ENCODE data around the gene CRIP3. TPM values are rescaled to one million over a fixed set of nuclear protein-coding genes. Genes with fewer than 3 reads are reported as not detected.

Gene CRIP3
- total and polyA plus RNA-seq, 2 of the 8 experiments (the other 6 are each of a cell fraction or from before 2014, with no cell fraction given), result 34.0 to 46.3 TPM

DNA sequence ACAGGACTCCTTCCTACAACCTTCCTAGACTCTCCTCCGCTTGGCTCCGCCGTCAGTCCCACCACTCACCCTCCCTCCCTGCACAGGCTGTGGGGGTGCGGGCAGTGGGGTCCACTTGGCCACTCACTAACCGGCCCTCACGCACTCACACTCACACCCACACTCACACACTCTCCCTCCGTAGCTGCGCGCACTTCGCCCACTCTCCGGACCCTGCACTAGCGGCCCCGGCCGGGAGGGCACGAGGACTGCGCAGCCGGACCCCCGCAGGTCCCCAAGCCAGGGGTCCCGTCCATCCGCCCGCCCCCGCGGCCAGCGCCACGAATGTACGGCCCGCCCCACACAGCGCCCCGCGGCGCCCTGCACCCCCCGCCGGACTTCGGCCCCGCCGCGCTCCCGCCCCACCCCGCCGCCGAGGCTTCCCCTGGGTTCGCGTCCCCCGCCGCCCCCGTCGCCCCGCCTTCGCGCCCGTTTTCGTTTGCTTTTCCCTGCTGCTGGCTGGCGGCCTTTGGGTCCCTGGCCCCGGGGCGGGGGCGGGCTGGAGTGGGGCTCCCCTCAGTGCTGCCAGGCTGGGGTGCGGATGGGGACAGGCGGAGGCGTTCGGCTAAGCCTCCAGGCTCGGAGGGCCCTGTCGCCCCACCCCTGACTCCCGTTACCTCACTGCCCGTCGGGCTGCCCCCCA, 33.6 kb downstream of the CRIP3 start:
- H3K9ac ChIP-seq (replicated peaks in 1 of 4; ENCODE audit: extremely low read depth in 1 of 4, low read depth in 3 of 4, low read length in 3 of 4), result peak overlapping the region in 1 of 4 experiments; percentile 25; a peak in 1 of 7 replicates
- no peaks in the 10 kb centered on the region for H4K20me1 ChIP-seq (replicated peaks in 1 of 2; ENCODE audit: control insufficient read depth in 1 of 2, insufficient read depth in 2 of 2, low read length in 2 of 2)
- DNase-seq (ENCODE audit: low read depth in 1 of 2, low spot score in 2 of 2) (no peak), FAIRE-seq (no peak)
- H3K27ac ChIP-seq (ENCODE audit: low read depth, low read length), result no peak overlapping the region
- peak; percentile 35 for TF ChIP-seq EZH2 (IDR thresholded peaks at IDR 0.05; ENCODE audit: low read depth, low read length, severe bottlenecking)
- TF ChIP-seq SUZ12 (IDR thresholded peaks at IDR 0.05; ENCODE audit: low read length), result peak; percentile 62
- TF ChIP-seq FOSL1 (IDR thresholded peaks at IDR 0.05; ENCODE audit: insufficient read depth, low read depth, low read length), result no peak
- no peak for TF ChIP-seq YY1 (IDR thresholded peaks at IDR 0.05; ENCODE audit: low read depth, low read length)
- no peak for TF ChIP-seq CEBPB (IDR thresholded peaks at IDR 0.05; ENCODE audit: low read depth, low read length)
- TF ChIP-seq KDM4A (IDR thresholded peaks at IDR 0.05; ENCODE audit: low read depth, low read length, severe bottlenecking), result peak; percentile 58
- no peak for TF ChIP-seq POLR2AphosphoS5 (IDR thresholded peaks at IDR 0.05; ENCODE audit: low read depth, low read length)
- TF ChIP-seq NRF1 (IDR thresholded peaks at IDR 0.05; ENCODE audit: low read depth, low read length), result no peak
- peak; percentile 77 for TF ChIP-seq ASH2L (IDR thresholded peaks at IDR 0.05; ENCODE audit: low read length)
- no peak for TF ChIP-seq SRF (IDR thresholded peaks at IDR 0.05; ENCODE audit: low read depth, low read length)
- peak overlapping the region; percentile 65; the same call in 1 of the 2 replicates for H2AFZ ChIP-seq (ENCODE audit: low read length)
- no peak overlapping the region for H2BK120ac ChIP-seq (replicated peaks; ENCODE audit: low read depth, low read length)
- H3K4me2 ChIP-seq (ENCODE audit: insufficient read depth in 1 of 2, low read depth in 2 of 2, low read length in 2 of 2), result peak overlapping the region; percentile 71 to 88
- no peak overlapping the region for H2BK20ac ChIP-seq (ENCODE audit: low read length)
- no peaks in the 10 kb centered on the region for H3K9me3 ChIP-seq (ENCODE audit: insufficient read depth in 2 of 2, low read depth in 1 of 2, low read length in 1 of 2)
- ChIA-PET POLR2A (ENCODE audit: partially characterized antibody) (interaction anchor here (0.7 to 1.5 kb wide), 3 partner anchors 16 to 24 kb away, joined by 3 read pairs; no protein-coding TSS in a partner anchor), CTCF (ENCODE audit: partially characterized antibody) (interaction anchor here (1.4 to 3.2 kb wide), 4 partner anchors 11 to 60 kb away, joined by 3 to 16 read pairs (median 12); no protein-coding TSS in a partner anchor)
- no peak overlapping the region for H4K5ac ChIP-seq (ENCODE audit: insufficient read length, low read depth, low read length)
- H4K91ac ChIP-seq (replicated peaks; ENCODE audit: insufficient read length, low read length), result peak overlapping the region; percentile 34
- no peaks in the 10 kb centered on the region for H3K79me2 ChIP-seq (ENCODE audit: control insufficient read depth in 1 of 2, insufficient read depth in 2 of 2, low read length in 2 of 2)
- H3K14ac ChIP-seq (ENCODE audit: insufficient read length), result no peak overlapping the region
- H3K36me3 ChIP-seq (ENCODE audit: control insufficient read depth in 2 of 4, insufficient read depth in 4 of 4, low read length in 3 of 4), result no peaks in the 10 kb centered on the region
- peak overlapping the region; percentile 87; the same call in 1 of the 2 replicates for H2BK12ac ChIP-seq (ENCODE audit: low read depth, low read length)
- peaks cover 4 to 34% (median 26%) of the 10 kb centered on the region in 4 experiments for H3K4me1 ChIP-seq (replicated peaks in 1 of 4; ENCODE audit: control insufficient read depth in 3 of 4, insufficient read depth in 4 of 4, low read length in 3 of 4)
- no peak overlapping the region for H3K4ac ChIP-seq (replicated peaks; ENCODE audit: insufficient read length, low read depth, low read length)
- no peak overlapping the region for H4K8ac ChIP-seq (ENCODE audit: extremely low read depth, insufficient read depth, low read length)
- H2BK15ac ChIP-seq (ENCODE audit: low read length), result no peak overlapping the region; the same call in 1 of the 2 replicates
- H3K23ac ChIP-seq (ENCODE audit: insufficient read length), result no peak overlapping the region
- no peak overlapping the region for H2BK5ac ChIP-seq (ENCODE audit: low read depth, low read length)
- H3K56ac ChIP-seq (replicated peaks; ENCODE audit: insufficient read length, low read depth, low read length), result no peak overlapping the region
- H3K79me1 ChIP-seq (ENCODE audit: low read depth, low read length), result no peaks in the 10 kb centered on the region
- H3K27me3 ChIP-seq (replicated peaks in 1 of 4; ENCODE audit: control insufficient read depth in 3 of 4, extremely low read depth in 1 of 4, insufficient read depth in 3 of 4, low read length in 3 of 4), result peaks cover 12 to 48% (median 37%) of the 10 kb centered on the region in 4 experiments
- H3K4me3 ChIP-seq (ENCODE audit: extremely low read depth in 1 of 4, insufficient read depth in 2 of 4, low read depth in 3 of 4, low read length in 4 of 4), result peak overlapping the region; percentile 28 to 66 (median 46)
- peaks cover 11% of the 10 kb centered on the region for H3K23me2 ChIP-seq (ENCODE audit: low read depth, low read length)
- peak overlapping the region; percentile 78; the same call in 1 of the 2 replicates for H3K18ac ChIP-seq (ENCODE audit: extremely low read depth, low read length)
- H2AK5ac ChIP-seq (ENCODE audit: low read depth, low read length), result no peak overlapping the region
- WGBS, 2 experiments (ENCODE audit: extremely low coverage in 1 of 2, insufficient coverage in 1 of 2, insufficient read length in 1 of 2, insufficient replicate concordance in 2 of 2, low coverage in 1 of 2, low lambda C conversion rate in 2 of 2, missing lambda C conversion rate in 1 of 2), result 11% methylated on average over 11 of the region's 65 CpGs; no CpG with 5 or more reads in 1 of the 2 experiments
